IgD-negative memory B cell (primary cell): ENCODE data around the gene NPHP1. TPM values are rescaled to one million over a fixed set of nuclear protein-coding genes. Genes with fewer than 3 reads are reported as not detected.
"Not testable (repeated sequence)": the region's sequence is repeated elsewhere in the genome, so short reads cannot be mapped to it uniquely, and the experiment has no call there.

Experiments used
- H3K27ac Mint-ChIP-seq, 3 donors: one replicate each; pipeline ENCODE4 v1.8.0; 2020 to 2022; ENCODE audit warnings: mild to moderate bottlenecking in 3 of 3, mixed read lengths in 3 of 3, moderate library complexity in 1 of 3
- H3K27me3 Mint-ChIP-seq: one replicate; pipeline ENCODE4 v1.8.0; 2021; ENCODE audit warnings: mixed read lengths
- H3K36me3 Mint-ChIP-seq: one replicate; pipeline ENCODE4 v1.8.0; 2020; ENCODE audit warnings: mild to moderate bottlenecking, mixed read lengths
- H3K4me1 Mint-ChIP-seq, 3 donors: one replicate each; pipeline ENCODE4 v1.8.0; 2020 to 2022; ENCODE audit warnings: mixed read lengths in 3 of 3, mild to moderate bottlenecking in 1 of 3
- H3K4me3 Mint-ChIP-seq, 4 donors: one replicate each; pipeline ENCODE4 v1.8.0; 2020 to 2022; ENCODE audit warnings: mild to moderate bottlenecking in 4 of 4, mixed read lengths in 4 of 4, moderate library complexity in 3 of 4
- H3K9me3 Mint-ChIP-seq, 3 donors: one replicate each; pipeline ENCODE4 v1.8.0; 2020 to 2021; ENCODE audit warnings: mixed read lengths in 3 of 3, mild to moderate bottlenecking in 1 of 3
- polyA plus RNA-seq: library from polyadenylated mRNA; unstranded; fragments of 300-500 nt; fragmentation: Illumina TruSeq; gene quantifications from one replicate; pipeline ENCODE4 v1.2.3, GENCODE V29; 2021

Gene NPHP1
- 2.1 TPM for polyA plus RNA-seq

GRCh38 chr2:110204408-110205385, at the start of gene NPHP1:
Gene NPHP1, minus strand, starts transcription at chr2:110205013. Its CDS starts 45 bp downstream, at chr2:110204968.
- Mint-ChIP-seq H3K27me3 (peaks cover 1% of the 10 kb centered on the region), H3K4me1 (peaks cover 7 to 16% (median 10%) of the 10 kb centered on the region in 3 donors), H3K9me3 (no peaks in the 10 kb centered on the region), H3K36me3 (peaks cover 3% of the 10 kb centered on the region), H3K4me3 (peak within 1 kb of the TSS; percentile 72 to 96 (median 90)), H3K27ac (peak within 1 kb of the TSS; percentile 55 to 96 (median 96))

GRCh38 chr2:110248081-110248795, 43.4 kb upstream of the NPHP1 start:
- H3K4me3 Mint-ChIP-seq, H3K36me3 Mint-ChIP-seq, H3K27me3 Mint-ChIP-seq, H3K27ac Mint-ChIP-seq, H3K4me1 Mint-ChIP-seq, H3K9me3 Mint-ChIP-seq: not testable (repeated sequence)

- not testable (repeated sequence) for H3K36me3 Mint-ChIP-seq, H3K27ac Mint-ChIP-seq, H3K9me3 Mint-ChIP-seq, H3K4me1 Mint-ChIP-seq, H3K4me3 Mint-ChIP-seq, H3K27me3 Mint-ChIP-seq
Measured at GRCh38 chr2:110245488-110246435, 40.9 kb upstream of the NPHP1 start.

- not testable (repeated sequence) for H3K4me3 Mint-ChIP-seq, H3K27me3 Mint-ChIP-seq, H3K36me3 Mint-ChIP-seq, H3K27ac Mint-ChIP-seq, H3K4me1 Mint-ChIP-seq, H3K9me3 Mint-ChIP-seq
Measured at GRCh38 chr2:110243283-110243682, 38.5 kb upstream of the NPHP1 start.

- not testable (repeated sequence) for H3K27ac Mint-ChIP-seq
Measured at GRCh38 chr2:110234514-110234913, 29.7 kb upstream of the NPHP1 start.

GRCh38 chr2:110229886-110230285, 25.1 kb upstream of the NPHP1 start:
- H3K27me3 Mint-ChIP-seq, H3K36me3 Mint-ChIP-seq, H3K4me3 Mint-ChIP-seq, H3K27ac Mint-ChIP-seq, H3K9me3 Mint-ChIP-seq, H3K4me1 Mint-ChIP-seq: not testable (repeated sequence)

More at GRCh38 chr2:110234514-110234913, 29.7 kb upstream of the NPHP1 start:
- H3K4me3 Mint-ChIP-seq, H3K4me1 Mint-ChIP-seq, H3K9me3 Mint-ChIP-seq, H3K27me3 Mint-ChIP-seq, H3K36me3 Mint-ChIP-seq: not testable (repeated sequence)

- peaks cover 20% of the 10 kb centered on the region for H3K27me3 Mint-ChIP-seq
- H3K36me3 Mint-ChIP-seq, H3K4me3 Mint-ChIP-seq, H3K27ac Mint-ChIP-seq, H3K4me1 Mint-ChIP-seq, H3K9me3 Mint-ChIP-seq: not testable (repeated sequence)
Measured at GRCh38 chr2:110222626-110223025, 17.8 kb upstream of the NPHP1 start.

GRCh38 chr2:110221938-110222337, 17.1 kb upstream of the NPHP1 start:
- Mint-ChIP-seq H3K27me3 (peaks cover 21% of the 10 kb centered on the region), H3K4me1 (no peaks in the 10 kb centered on the region), H3K4me3 (no peak overlapping the region), H3K27ac (no peak overlapping the region), H3K36me3 (no peaks in the 10 kb centered on the region), H3K9me3 (no peaks in the 10 kb centered on the region)

GRCh38 chr2:110220190-110220564, 15.4 kb upstream of the NPHP1 start:
- no peak overlapping the region for H3K4me3 Mint-ChIP-seq
- H3K27ac Mint-ChIP-seq: no peak overlapping the region
- no peaks in the 10 kb centered on the region for H3K4me1 Mint-ChIP-seq
- H3K36me3 Mint-ChIP-seq: no peaks in the 10 kb centered on the region
- no peaks in the 10 kb centered on the region for H3K9me3 Mint-ChIP-seq
- peaks cover 26% of the 10 kb centered on the region for H3K27me3 Mint-ChIP-seq

- Mint-ChIP-seq H3K36me3 (no peaks in the 10 kb centered on the region), H3K27ac (no peak overlapping the region), H3K9me3 (peaks cover 0 to under 1% (median 0%) of the 10 kb centered on the region in 3 donors), H3K27me3 (peaks cover 30% of the 10 kb centered on the region), H3K4me1 (peaks cover 0 to under 1% (median 0%) of the 10 kb centered on the region in 3 donors), H3K4me3 (no peak overlapping the region)
Measured at GRCh38 chr2:110219496-110220189, 14.8 kb upstream of the NPHP1 start.

GRCh38 chr2:110218889-110219288, 14.1 kb upstream of the NPHP1 start:
- H3K4me3 Mint-ChIP-seq, H3K27ac Mint-ChIP-seq, H3K36me3 Mint-ChIP-seq, H3K4me1 Mint-ChIP-seq, H3K9me3 Mint-ChIP-seq: not testable (repeated sequence)
- H3K27me3 Mint-ChIP-seq: peaks cover 33% of the 10 kb centered on the region

- H3K4me3 Mint-ChIP-seq: no peak overlapping the region
- H3K9me3 Mint-ChIP-seq: peaks cover 0 to 5% (median 0%) of the 10 kb centered on the region in 3 donors
- H3K4me1 Mint-ChIP-seq: peaks cover 0 to 7% (median 3%) of the 10 kb centered on the region in 3 donors
- peaks cover 3% of the 10 kb centered on the region for H3K36me3 Mint-ChIP-seq
- H3K27ac Mint-ChIP-seq: no peak overlapping the region
- peaks cover 34% of the 10 kb centered on the region for H3K27me3 Mint-ChIP-seq
Measured at GRCh38 chr2:110216803-110217202, 12.0 kb upstream of the NPHP1 start.

- Mint-ChIP-seq H3K4me1 (peaks cover 2 to 11% (median 8%) of the 10 kb centered on the region in 3 donors), H3K36me3 (peaks cover 3% of the 10 kb centered on the region), H3K4me3 (peak overlapping the region in 1 of 4 donors; percentile 73), H3K27me3 (peaks cover 34% of the 10 kb centered on the region), H3K27ac (no peak overlapping the region), H3K9me3 (peaks cover 0 to 5% (median 0%) of the 10 kb centered on the region in 3 donors)
Measured at GRCh38 chr2:110216199-110216598, 11.4 kb upstream of the NPHP1 start.

- Mint-ChIP-seq H3K4me1 (peaks cover 2 to 11% (median 8%) of the 10 kb centered on the region in 3 donors), H3K27ac (peak overlapping the region in 1 of 3 donors; percentile 38), H3K4me3 (peak overlapping the region in 2 of 4 donors; percentile 7 to 73), H3K27me3 (peaks cover 34% of the 10 kb centered on the region), H3K36me3 (peaks cover 3% of the 10 kb centered on the region), H3K9me3 (peaks cover 0 to 5% (median 0%) of the 10 kb centered on the region in 3 donors)
Measured at GRCh38 chr2:110215566-110216158, 10.8 kb upstream of the NPHP1 start.
